ENCODE measurements around the gene AAMP.

GRCh38 chr2:218219934-218220333 is 50.0 kb downstream of the AAMP start:
- no peak for TF ChIP-seq POLR2A (IDR thresholded peaks at IDR 0.05)
- TF ChIP-seq CTCF (IDR thresholded peaks at IDR 0.05): no peak

Measured in Peyer's patch (tissue), 4 donors.